OCI-LY7 (cell line): Measurements from ENCODE around the gene SMG9.

Experiments used
- EZH2phosphoT487 ChIP-seq: fragments of 200-600 bp; sonication (generic); IDR thresholded peaks from 2 replicates; pipeline ENCODE4 v1.6.1; 2018; ENCODE audit warnings: low read depth, borderline replicate concordance, mild to moderate bottlenecking, mixed run types, antibody characterized with exemption, low read length, moderate library complexity, mixed read lengths
- TF ChIP-seq, protein P1 (sequence below): fragments of 200-600 bp; sonication (generic); conservative IDR thresholded peaks from 2 replicates; pipeline ENCODE4 v1.5.1; 2014; ENCODE audit warnings: mild to moderate bottlenecking, antibody characterized with exemption, low read length, moderate library complexity, mixed read lengths

DNA sequence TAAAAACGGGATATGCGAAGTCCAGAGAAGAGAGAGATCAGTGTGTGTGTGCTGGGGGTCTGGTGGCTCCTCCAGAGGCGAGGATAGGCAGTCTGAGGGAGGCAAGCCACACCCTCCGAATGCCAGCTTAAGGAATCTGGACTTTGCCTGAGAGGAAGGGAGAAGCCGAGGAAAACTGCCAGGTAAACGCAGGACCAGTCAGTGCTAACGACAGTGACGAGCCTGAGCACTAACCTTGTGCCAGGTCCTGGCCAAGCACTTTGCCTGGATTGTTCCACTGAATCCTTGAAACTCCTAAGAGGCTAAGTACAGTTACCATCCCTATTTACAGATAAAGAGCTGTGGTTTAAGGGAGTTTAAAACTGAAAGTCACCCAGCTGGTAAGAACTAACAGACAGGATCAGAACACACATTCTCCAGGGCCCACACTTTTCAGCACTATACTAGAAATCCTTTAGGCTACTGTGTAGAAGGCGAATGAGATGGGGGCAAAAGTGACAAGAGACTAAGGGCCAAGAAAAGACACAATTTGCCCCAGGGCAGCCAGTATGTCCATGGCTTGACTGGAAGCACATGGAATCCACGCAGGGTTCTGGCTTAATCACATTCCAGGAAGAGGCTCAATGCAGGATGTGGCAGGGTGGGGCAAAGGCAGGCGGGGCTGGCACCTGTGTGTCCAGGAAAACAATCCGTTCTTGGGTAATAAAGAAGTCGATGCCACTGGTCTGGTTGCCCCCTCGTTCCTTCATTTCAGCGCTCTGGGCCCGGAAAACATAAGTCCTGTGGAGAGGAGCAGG lies 15.1 kb downstream of the SMG9 start:
- TF ChIP-seq, protein P1, sequence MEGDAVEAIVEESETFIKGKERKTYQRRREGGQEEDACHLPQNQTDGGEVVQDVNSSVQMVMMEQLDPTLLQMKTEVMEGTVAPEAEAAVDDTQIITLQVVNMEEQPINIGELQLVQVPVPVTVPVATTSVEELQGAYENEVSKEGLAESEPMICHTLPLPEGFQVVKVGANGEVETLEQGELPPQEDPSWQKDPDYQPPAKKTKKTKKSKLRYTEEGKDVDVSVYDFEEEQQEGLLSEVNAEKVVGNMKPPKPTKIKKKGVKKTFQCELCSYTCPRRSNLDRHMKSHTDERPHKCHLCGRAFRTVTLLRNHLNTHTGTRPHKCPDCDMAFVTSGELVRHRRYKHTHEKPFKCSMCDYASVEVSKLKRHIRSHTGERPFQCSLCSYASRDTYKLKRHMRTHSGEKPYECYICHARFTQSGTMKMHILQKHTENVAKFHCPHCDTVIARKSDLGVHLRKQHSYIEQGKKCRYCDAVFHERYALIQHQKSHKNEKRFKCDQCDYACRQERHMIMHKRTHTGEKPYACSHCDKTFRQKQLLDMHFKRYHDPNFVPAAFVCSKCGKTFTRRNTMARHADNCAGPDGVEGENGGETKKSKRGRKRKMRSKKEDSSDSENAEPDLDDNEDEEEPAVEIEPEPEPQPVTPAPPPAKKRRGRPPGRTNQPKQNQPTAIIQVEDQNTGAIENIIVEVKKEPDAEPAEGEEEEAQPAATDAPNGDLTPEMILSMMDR: no peak
- no peak for TF ChIP-seq EZH2phosphoT487
